OCI-LY7 (cell line): ENCODE data around the gene ITGB3. TPM values are rescaled to one million over a fixed set of nuclear protein-coding genes. Genes with fewer than 3 reads are reported as not detected.

Experiments
- BruUV-seq: library from RNA; stranded (reverse); fragments of 400-500 nt; replicated peaks from 2 replicates; lab custom pipeline; 2021; lab: Mats Ljungman, UMichigan
- CTCF ChIA-PET: fragments of 300-600 bp; sonication (Branson Sonifier 250); formaldehyde crosslinking; loops from one replicate; lab custom pipeline; 2022; ENCODE audit warnings: antibody characterized with exemption; ENCODE audit not compliant: unreplicated experiment; lab: Charles Lee
- POLR2A ChIA-PET: fragments of 300-600 bp; sonication (Branson Sonifier 250); formaldehyde crosslinking; loops from one replicate; lab custom pipeline; 2022; ENCODE audit warnings: antibody characterized with exemption; lab: Charles Lee
- DNase-seq: peaks from one replicate; pipeline ENCODE4 v3.0.0-alpha.2; 2015; ENCODE audit warnings: low spot score
- H2AFZ ChIP-seq: fragments of 200-600 bp; sonication (generic), shearing (Covaris generic); 2 replicates; pipeline ENCODE4 v1.6.1; 2014; ENCODE audit warnings: mild to moderate bottlenecking, antibody characterized with exemption, low read length, moderate library complexity
- H3K27ac ChIP-seq: fragments of 200-600 bp; sonication (generic); 2 replicates; pipeline ENCODE4 v1.5.1; 2014; ENCODE audit warnings: mixed run types, low read depth, mild to moderate bottlenecking, moderate library complexity, low read length, inconsistent platforms; ENCODE audit not compliant: poor library complexity, severe bottlenecking
- H3K36me3 ChIP-seq: fragments of 200-600 bp; sonication (generic); 2 replicates; pipeline ENCODE4 v1.6.1; 2014; ENCODE audit warnings: mild to moderate bottlenecking, antibody characterized with exemption, low read length, moderate library complexity, mixed read lengths; ENCODE audit not compliant: insufficient read depth
- H3K4me1 ChIP-seq: fragments of 200-600 bp; sonication (generic); 2 replicates; pipeline ENCODE4 v1.5.1; 2014; ENCODE audit warnings: mild to moderate bottlenecking, low read length; ENCODE audit not compliant: insufficient read depth, poor library complexity, severe bottlenecking
- H3K4me2 ChIP-seq: fragments of 200-600 bp; sonication (generic); 2 replicates; pipeline ENCODE4 v1.6.1; 2014; ENCODE audit warnings: mild to moderate bottlenecking, low read length
- H3K4me3 ChIP-seq: fragments of 200-600 bp; sonication (generic); 2 replicates; pipeline ENCODE4 v1.5.1; 2014; ENCODE audit warnings: mild to moderate bottlenecking, low read depth, low read length; ENCODE audit not compliant: poor library complexity, severe bottlenecking
- H3K79me2 ChIP-seq: fragments of 200-600 bp; sonication (generic); 2 replicates; pipeline ENCODE4 v1.6.1; 2016; ENCODE audit warnings: low read depth, mild to moderate bottlenecking, low read length, moderate library complexity, mixed read lengths; ENCODE audit not compliant: insufficient read depth
- H3K9me2 ChIP-seq: fragments of 200-600 bp; sonication (generic); 2 replicates; pipeline ENCODE4 v1.6.1; 2016; ENCODE audit warnings: mild to moderate bottlenecking, low read length, mixed read lengths; ENCODE audit not compliant: insufficient read depth
- H3K9me3 ChIP-seq: fragments of 200-600 bp; sonication (generic); 2 replicates; pipeline ENCODE4 v1.6.1; 2014; ENCODE audit warnings: mild to moderate bottlenecking, mixed run types, low read length, mixed read lengths
- H4K20me1 ChIP-seq: fragments of 200-600 bp; sonication (generic); 2 replicates; pipeline ENCODE4 v1.6.1; 2014; ENCODE audit warnings: mild to moderate bottlenecking, antibody characterized with exemption, low read length, moderate library complexity, mixed read lengths; ENCODE audit not compliant: insufficient read depth
- EZH2phosphoT487 ChIP-seq: fragments of 200-600 bp; sonication (generic); IDR thresholded peaks from 2 replicates; pipeline ENCODE4 v1.6.1; 2018; ENCODE audit warnings: low read depth, borderline replicate concordance, mild to moderate bottlenecking, mixed run types, antibody characterized with exemption, low read length, moderate library complexity, mixed read lengths
- intact Hi-C: fragments of 100-400 bp; cut with micrococcal nuclease; formaldehyde crosslinking; loops from one replicate; pipeline ENCODE4 v1.10.0; 2022; ENCODE audit not compliant: unreplicated experiment
- total RNA-seq, 2 experiments: library from RNA; depleted of rRNA in 1 of 2; stranded (reverse); fragments of >200 nt in 1 of 2; shearing (Covaris generic) in 1 of 2; gene quantifications; 2 replicates each; pipeline ENCODE4 v1.2.3, GENCODE V29; 2014 to 2022
- TF ChIP-seq, protein P1 (sequence below): fragments of 200-600 bp; sonication (generic); conservative IDR thresholded peaks from 2 replicates; pipeline ENCODE4 v1.5.1; 2014; ENCODE audit warnings: mild to moderate bottlenecking, antibody characterized with exemption, low read length, moderate library complexity, mixed read lengths

ITGB3 gene
- total RNA-seq, 2 experiments from 2014 or later, result not detected

- ChIA-PET CTCF (no interaction called here), POLR2A (interaction anchor here (0.5 kb wide), 1 partner anchor 341 kb away, joined by 5 read pairs; no protein-coding TSS in a partner anchor)
- H3K27ac ChIP-seq, result no peak overlapping the region
- no peak overlapping the region for H2AFZ ChIP-seq
- no peak for DNase-seq
- no peak overlapping the region for H3K4me2 ChIP-seq
- intact Hi-C loops, result no loop called here
- no peaks in the 10 kb centered on the region for H3K4me1 ChIP-seq
- H3K79me2 ChIP-seq, result no peaks in the 10 kb centered on the region
- H3K4me3 ChIP-seq, result no peak overlapping the region
- H3K9me3 ChIP-seq, result no peaks in the 10 kb centered on the region
- no peak for TF ChIP-seq EZH2phosphoT487
- TF ChIP-seq, protein P1, sequence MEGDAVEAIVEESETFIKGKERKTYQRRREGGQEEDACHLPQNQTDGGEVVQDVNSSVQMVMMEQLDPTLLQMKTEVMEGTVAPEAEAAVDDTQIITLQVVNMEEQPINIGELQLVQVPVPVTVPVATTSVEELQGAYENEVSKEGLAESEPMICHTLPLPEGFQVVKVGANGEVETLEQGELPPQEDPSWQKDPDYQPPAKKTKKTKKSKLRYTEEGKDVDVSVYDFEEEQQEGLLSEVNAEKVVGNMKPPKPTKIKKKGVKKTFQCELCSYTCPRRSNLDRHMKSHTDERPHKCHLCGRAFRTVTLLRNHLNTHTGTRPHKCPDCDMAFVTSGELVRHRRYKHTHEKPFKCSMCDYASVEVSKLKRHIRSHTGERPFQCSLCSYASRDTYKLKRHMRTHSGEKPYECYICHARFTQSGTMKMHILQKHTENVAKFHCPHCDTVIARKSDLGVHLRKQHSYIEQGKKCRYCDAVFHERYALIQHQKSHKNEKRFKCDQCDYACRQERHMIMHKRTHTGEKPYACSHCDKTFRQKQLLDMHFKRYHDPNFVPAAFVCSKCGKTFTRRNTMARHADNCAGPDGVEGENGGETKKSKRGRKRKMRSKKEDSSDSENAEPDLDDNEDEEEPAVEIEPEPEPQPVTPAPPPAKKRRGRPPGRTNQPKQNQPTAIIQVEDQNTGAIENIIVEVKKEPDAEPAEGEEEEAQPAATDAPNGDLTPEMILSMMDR, result no peak
- BruUV-seq, result no TSS peak
- no peaks in the 10 kb centered on the region for H3K36me3 ChIP-seq
- H3K9me2 ChIP-seq, result no peaks in the 10 kb centered on the region
- H4K20me1 ChIP-seq, result no peaks in the 10 kb centered on the region
Observed at GRCh38 chr17:47297661-47298400, 44.2 kb downstream of the ITGB3 start.

DNA sequence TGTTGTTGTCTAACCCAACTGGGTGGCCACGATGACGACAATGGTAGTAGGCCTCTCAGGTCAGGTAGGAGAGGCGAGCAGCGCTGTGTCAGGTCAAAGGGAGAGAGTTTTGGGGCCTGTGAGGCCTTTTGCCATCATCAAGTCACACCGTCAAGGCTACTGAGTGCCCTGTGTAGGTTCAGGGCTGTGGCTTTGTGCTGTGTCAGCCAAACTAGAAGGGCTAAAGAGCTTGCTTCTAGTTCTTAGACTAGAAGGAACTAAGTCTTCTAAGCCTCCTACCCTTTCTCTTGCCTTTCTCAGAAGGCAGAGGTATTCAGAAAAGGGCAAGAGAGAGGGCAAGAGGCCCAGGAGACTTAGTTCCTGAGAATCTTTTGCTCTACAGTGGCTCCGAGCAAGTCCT lies 45.1 kb downstream of the ITGB3 start:
- no peaks in the 10 kb centered on the region for H3K9me2 ChIP-seq
- DNase-seq, result no peak
- no peak overlapping the region for H2AFZ ChIP-seq
- no peaks in the 10 kb centered on the region for H3K36me3 ChIP-seq
- no TSS peak for BruUV-seq
- TF ChIP-seq, protein P1, result no peak
- no peak for TF ChIP-seq EZH2phosphoT487
- H3K4me1 ChIP-seq, result no peaks in the 10 kb centered on the region
- POLR2A ChIA-PET, result no interaction called here
- no peaks in the 10 kb centered on the region for H3K9me3 ChIP-seq
- no peak overlapping the region for H3K4me3 ChIP-seq
- intact Hi-C loops, result no loop called here
- no peaks in the 10 kb centered on the region for H4K20me1 ChIP-seq
- CTCF ChIA-PET, result no interaction called here
- H3K4me2 ChIP-seq, result no peak overlapping the region
- no peak overlapping the region for H3K27ac ChIP-seq
- H3K79me2 ChIP-seq, result no peaks in the 10 kb centered on the region

DNA sequence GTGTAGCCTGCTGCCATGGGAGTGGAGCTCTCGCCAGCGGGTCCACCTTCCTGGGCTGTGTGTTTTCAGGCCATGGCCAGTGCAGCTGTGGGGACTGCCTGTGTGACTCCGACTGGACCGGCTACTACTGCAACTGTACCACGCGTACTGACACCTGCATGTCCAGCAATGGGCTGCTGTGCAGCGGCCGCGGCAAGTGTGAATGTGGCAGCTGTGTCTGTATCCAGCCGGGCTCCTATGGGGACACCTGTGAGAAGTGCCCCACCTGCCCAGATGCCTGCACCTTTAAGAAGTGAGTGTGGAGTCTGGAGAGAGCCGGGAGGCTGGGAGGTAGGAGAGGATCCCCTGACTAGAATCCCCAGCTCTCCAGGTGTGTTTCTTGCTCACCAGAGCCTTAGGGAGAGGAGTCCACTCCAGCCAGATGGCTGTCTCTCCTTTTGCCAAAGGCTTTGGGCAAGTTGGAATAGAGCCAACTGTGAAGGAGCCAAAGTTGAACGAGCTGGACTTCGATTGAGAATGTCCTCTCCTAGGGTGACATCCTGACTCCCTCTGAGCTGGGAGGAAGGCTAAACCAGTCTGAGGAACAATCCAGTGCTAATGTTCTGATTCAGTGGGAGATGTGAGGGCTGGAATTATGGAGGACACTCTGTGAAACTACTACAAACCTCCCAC lies 45.7 kb downstream of the ITGB3 start:
- no peaks in the 10 kb centered on the region for H3K36me3 ChIP-seq
- POLR2A ChIA-PET, result no interaction called here
- intact Hi-C loops, result no loop called here

More for the DNA sequence above, 45.7 kb downstream of the ITGB3 start:
- no peaks in the 10 kb centered on the region for H3K4me1 ChIP-seq
- DNase-seq, result no peak
- no peak overlapping the region for H3K4me2 ChIP-seq
- H3K4me3 ChIP-seq, result no peak overlapping the region
- TF ChIP-seq, protein P1, result no peak
- TF ChIP-seq EZH2phosphoT487, result no peak
- H3K9me2 ChIP-seq, result no peaks in the 10 kb centered on the region
- BruUV-seq, result no TSS peak
- no peak overlapping the region for H2AFZ ChIP-seq
- no peak overlapping the region for H3K27ac ChIP-seq
- CTCF ChIA-PET, result no interaction called here
- no peaks in the 10 kb centered on the region for H3K79me2 ChIP-seq
- no peaks in the 10 kb centered on the region for H4K20me1 ChIP-seq
- no peaks in the 10 kb centered on the region for H3K9me3 ChIP-seq
